Measurements from ENCODE around the gene INSRR.

DNA sequence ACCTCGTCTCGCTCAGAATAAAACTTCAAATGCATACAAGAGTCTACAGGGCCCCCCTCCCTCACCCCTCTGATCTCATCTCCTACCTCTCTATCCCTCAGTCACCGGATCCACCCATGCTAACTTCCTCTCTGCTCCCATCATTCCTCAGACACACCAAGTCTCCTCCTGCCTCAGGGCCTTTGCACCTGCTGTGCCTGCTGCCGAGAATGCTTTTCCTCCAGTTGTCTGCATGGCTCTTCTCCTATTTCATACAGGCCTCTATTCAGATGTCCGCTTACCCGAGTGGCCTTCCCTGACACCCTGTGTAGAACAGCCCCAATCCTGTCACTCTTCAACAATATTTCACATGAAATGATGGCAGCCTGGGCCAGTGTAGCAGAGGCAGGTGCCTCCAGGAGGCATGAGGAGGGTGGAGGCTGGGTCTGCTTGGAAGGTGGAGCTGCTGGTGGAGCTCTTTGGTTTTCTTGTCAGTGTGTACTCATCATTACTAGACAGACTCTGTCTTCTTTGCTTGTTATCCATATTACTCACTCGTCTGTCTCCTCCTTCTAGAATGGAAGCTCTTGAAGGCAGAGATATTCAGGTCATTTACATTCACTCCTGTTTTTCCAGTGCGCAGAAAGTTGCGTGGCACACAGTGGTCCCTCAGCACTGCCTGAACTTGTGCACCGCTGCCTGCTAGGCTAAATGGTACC lies 46.5 kb downstream of the INSRR start:
- TF ChIP-seq, protein P1, sequence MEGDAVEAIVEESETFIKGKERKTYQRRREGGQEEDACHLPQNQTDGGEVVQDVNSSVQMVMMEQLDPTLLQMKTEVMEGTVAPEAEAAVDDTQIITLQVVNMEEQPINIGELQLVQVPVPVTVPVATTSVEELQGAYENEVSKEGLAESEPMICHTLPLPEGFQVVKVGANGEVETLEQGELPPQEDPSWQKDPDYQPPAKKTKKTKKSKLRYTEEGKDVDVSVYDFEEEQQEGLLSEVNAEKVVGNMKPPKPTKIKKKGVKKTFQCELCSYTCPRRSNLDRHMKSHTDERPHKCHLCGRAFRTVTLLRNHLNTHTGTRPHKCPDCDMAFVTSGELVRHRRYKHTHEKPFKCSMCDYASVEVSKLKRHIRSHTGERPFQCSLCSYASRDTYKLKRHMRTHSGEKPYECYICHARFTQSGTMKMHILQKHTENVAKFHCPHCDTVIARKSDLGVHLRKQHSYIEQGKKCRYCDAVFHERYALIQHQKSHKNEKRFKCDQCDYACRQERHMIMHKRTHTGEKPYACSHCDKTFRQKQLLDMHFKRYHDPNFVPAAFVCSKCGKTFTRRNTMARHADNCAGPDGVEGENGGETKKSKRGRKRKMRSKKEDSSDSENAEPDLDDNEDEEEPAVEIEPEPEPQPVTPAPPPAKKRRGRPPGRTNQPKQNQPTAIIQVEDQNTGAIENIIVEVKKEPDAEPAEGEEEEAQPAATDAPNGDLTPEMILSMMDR (conservative IDR thresholded peaks at IDR 0.05; ENCODE audit: low read depth, low read length): no peak
- TF ChIP-seq CHD1 (IDR thresholded peaks at IDR 0.05; ENCODE audit: low read depth, low read length): no peak
- no peak for TF ChIP-seq POLR2A (IDR thresholded peaks at IDR 0.05; ENCODE audit: low read depth, low read length)
- TF ChIP-seq BHLHE40 (IDR thresholded peaks at IDR 0.05; ENCODE audit: low read depth, low read length): no peak
- no peak for TF ChIP-seq SMC3 (IDR thresholded peaks at IDR 0.05; ENCODE audit: low read depth, low read length)

Data from IMR-90 (cell line).